Muscle of leg (tissue), 11 donors: ENCODE data around the gene SHANK3. TPM values are rescaled to one million over a fixed set of nuclear protein-coding genes. Genes with fewer than 3 reads are reported as not detected.

Experiments
- DNase-seq: peaks from one replicate; pipeline ENCODE4 v3.0.0; 2013
- H3K27ac ChIP-seq: one replicate; pipeline ENCODE4 v1.5.1; 2013; ENCODE audit warnings: mild to moderate bottlenecking, low read length, control low read depth
- H3K27me3 ChIP-seq: one replicate; pipeline ENCODE4 v1.6.1; 2013; ENCODE audit warnings: low read length; ENCODE audit not compliant: control insufficient read depth, insufficient read depth
- H3K36me3 ChIP-seq: one replicate; pipeline ENCODE4 v1.6.1; 2013; ENCODE audit warnings: low read length; ENCODE audit not compliant: control insufficient read depth, insufficient read depth
- H3K4me1 ChIP-seq: one replicate; pipeline ENCODE4 v1.6.1; 2013; ENCODE audit warnings: low read length; ENCODE audit not compliant: control insufficient read depth, insufficient read depth
- H3K4me3 ChIP-seq: one replicate; pipeline ENCODE4 v1.5.1; 2013; ENCODE audit warnings: low read length, control low read depth
- H3K9me3 ChIP-seq: replicated peaks from 2 replicates; pipeline ENCODE4 v1.6.1; 2013; ENCODE audit warnings: low read depth, low read length; ENCODE audit not compliant: control insufficient read depth
- WGBS: methylation state at CpG from one replicate; pipeline ENCODE4 v1.1.5; 2013; ENCODE audit warnings: missing lambda C conversion rate; ENCODE audit not compliant: insufficient coverage; 5-methylcytosine and 5-hydroxymethylcytosine counted together
- polyA plus RNA-seq, 8 donors: library from polyadenylated mRNA; unstranded; fragments of 120-200 nt; gene quantifications; one replicate each; pipeline versions ENCODE4 v1.2.1 to v1.2.3, GENCODE V29; 2013; ENCODE audit warnings: inconsistent platforms in 1 of 8, low replicate concordance in 1 of 8; ENCODE audit not compliant: insufficient read length in 8 of 8, insufficient read depth in 1 of 8
- total RNA-seq: library from RNA; stranded (reverse); fragments of 120-200 nt; gene quantifications from one replicate; pipeline ENCODE4 v1.2.4, GENCODE V29; 2013

SHANK3 gene
- total and polyA plus RNA-seq, 9 donors, result 4.3 to 25.1 (median 15.5) TPM

DNA sequence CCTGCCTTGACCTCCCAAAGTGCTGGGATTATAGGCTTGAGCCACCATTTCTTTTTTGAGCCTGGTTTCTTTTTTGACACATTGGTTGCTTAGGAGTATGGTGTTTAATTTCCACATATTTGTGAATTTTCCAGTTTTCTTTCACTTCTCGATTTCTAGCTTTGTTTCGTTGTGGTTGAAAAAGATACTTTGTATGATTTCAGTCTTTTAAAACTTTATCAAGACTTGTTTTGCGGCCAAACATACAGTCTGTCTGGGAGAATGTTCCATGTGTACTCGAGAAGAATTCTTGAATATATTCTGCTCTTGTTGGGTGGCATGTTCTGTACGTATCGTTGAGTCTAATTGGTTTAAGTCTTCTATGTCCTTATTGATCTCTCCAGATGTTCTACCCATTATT, 20.8 kb downstream of the SHANK3 start:
- no peak for DNase-seq
- Histone ChIP-seq H3K27ac (no peak overlapping the region), H3K36me3 (no peaks in the 10 kb centered on the region), H3K4me3 (no peak overlapping the region), H3K27me3 (peaks cover 8% of the 10 kb centered on the region), H3K4me1 (peaks cover 12% of the 10 kb centered on the region), H3K9me3 (no peaks in the 10 kb centered on the region)
- 60% methylated on average over 1 of the region's 6 CpGs for WGBS

DNA sequence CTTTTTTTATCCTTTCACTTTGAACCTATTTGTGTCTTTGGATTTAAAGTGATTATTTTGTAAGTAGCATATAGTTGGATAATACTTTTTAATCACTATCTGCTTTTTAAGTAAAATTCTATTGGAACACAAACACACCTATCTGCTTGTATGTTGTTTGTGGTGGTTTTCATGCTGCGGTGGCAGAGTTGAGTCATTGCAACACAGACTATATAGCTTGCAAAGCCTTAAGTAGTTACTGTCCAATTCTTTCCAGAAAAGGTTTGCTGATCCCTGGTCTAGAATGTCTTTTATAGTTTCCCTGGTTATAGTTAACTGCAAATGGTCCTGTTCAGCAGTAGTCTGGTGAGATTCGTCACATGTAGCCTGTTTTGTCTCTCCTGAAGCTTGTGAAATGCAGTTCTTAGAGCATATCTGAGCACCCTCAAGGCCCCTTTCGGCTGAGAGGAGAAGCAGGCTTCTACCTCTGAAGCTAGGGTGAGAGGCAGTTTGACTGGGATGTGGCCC, 21.5 kb downstream of the SHANK3 start:
- Histone ChIP-seq H3K4me1 (peaks cover 15% of the 10 kb centered on the region), H3K36me3 (no peaks in the 10 kb centered on the region), H3K27me3 (peaks cover 8% of the 10 kb centered on the region), H3K27ac (no peak overlapping the region), H3K4me3 (no peak overlapping the region), H3K9me3 (no peaks in the 10 kb centered on the region)
- DNase-seq, result no peak
- 81% methylated on average over 2 of the region's 3 CpGs for WGBS

DNA sequence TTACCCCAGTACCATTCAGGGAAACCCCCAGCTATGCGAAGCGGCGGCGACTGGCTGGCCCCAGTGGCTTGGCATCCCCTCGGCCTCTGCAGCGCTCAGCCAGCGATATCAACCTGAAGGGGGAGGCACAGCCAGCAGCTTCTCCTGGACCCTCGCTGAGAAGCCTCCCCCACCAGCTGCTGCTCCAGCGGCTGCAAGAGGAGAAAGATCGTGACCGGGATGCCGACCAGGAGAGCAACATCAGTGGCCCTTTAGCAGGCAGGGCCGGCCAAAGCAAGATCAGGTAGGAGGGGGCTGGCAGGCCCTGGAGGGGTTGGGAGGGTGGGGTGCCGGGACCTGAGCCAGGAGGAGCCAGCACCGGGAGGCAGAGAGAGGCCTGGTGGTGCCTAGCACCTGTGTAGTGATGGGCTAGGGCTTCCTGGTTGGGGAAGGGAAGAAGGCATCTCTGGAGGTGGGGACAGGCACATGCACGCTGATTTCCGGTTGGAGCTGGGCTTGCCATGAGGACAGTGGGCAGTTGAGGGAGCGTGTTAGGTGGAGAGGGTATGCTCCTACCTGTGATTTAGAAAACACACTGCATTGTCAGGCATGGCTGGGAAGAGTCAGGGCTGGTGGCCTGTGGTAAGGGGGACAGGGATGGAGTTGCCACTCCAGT, 22.3 kb downstream of the SHANK3 start:
- Histone ChIP-seq H3K4me1 (peaks cover 15% of the 10 kb centered on the region), H3K36me3 (no peaks in the 10 kb centered on the region), H3K27ac (no peak overlapping the region), H3K4me3 (no peak overlapping the region), H3K9me3 (no peaks in the 10 kb centered on the region), H3K27me3 (peaks cover 8% of the 10 kb centered on the region)
- no peak for DNase-seq
- 81% methylated on average over 10 of the region's 18 CpGs for WGBS

DNA sequence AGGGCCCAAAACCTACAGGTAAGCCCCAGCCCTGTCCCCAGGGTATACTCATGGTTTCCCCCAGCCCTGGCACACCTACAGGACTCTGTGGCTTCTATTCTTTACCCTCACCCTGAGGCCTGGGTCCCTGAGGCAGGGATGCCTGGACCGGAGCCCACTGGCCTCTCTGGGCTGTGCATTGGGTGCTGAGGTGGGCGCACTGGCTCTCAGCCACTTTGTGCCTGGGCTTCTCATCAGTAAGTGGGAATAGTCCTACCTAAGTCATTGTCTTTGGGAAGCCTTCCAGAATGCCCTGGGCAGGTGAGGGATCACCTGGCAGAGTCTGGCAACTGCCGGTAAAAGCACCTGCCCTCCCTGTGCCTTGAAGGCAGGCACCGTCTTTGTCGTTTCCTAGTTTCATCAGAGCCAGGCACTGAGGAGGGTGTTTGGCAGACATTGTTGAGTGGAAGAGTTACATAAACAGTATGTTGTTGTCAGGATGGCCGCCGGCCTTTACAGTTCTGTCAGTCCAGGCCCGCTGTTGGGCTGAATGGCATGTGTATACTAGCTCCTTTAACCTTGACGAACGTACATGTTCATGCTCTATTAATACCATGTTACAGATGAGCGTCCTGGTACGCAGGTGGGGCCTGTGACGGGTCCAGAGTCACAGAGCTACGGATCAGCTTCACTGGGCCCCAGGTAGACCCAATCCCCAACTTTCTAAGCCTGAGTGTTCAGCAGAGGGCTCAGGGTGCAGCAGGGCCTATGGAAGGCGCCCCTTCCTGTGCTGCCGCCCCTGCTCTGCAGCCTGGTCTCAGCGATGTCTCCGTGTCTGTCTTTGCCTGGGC, 23.0 kb downstream of the SHANK3 start:
- no peak overlapping the region for H3K4me3 ChIP-seq
- no peaks in the 10 kb centered on the region for H3K9me3 ChIP-seq
- H3K27ac ChIP-seq, result no peak overlapping the region
- no peak for DNase-seq
- H3K27me3 ChIP-seq, result peaks cover 8% of the 10 kb centered on the region
- peaks cover 15% of the 10 kb centered on the region for H3K4me1 ChIP-seq
- WGBS, result 84% methylated on average over 17 of the region's 18 CpGs
- no peaks in the 10 kb centered on the region for H3K36me3 ChIP-seq

DNA sequence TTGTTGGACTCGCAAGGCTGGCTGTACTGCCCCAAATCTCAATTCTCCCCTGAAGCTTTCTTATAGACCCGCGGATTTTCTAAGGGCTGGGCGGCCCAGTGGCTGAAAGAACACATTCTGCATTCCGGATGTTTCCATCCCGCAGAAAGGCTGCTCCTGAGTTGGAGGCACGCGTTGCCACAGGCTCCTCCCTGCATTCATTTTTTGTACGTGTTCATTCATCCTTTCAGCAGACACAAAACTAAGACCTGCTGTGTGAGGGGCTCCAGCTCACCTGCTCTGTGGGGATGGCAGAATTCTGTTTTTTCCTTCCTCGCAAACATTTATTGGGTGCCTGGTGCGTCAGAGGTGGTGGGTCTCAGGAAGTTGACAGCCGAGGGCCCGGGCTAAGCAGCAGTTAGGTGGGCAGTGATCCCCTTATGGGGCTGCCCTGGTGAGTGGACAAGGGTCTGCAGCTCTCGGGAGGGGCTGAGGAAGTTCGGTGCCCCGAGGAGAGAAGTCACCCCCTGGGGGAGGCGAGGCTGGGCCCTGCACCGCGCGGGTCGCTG, 23.7 kb downstream of the SHANK3 start:
- no peak for DNase-seq
- H3K9me3 ChIP-seq, result no peaks in the 10 kb centered on the region
- no peak overlapping the region for H3K4me3 ChIP-seq
- H3K4me1 ChIP-seq, result peaks cover 15% of the 10 kb centered on the region
- WGBS, result 44% methylated on average over 14 of the region's 21 CpGs
- H3K27me3 ChIP-seq, result peaks cover 8% of the 10 kb centered on the region
- H3K36me3 ChIP-seq, result peaks cover 3% of the 10 kb centered on the region
- no peak overlapping the region for H3K27ac ChIP-seq

DNA sequence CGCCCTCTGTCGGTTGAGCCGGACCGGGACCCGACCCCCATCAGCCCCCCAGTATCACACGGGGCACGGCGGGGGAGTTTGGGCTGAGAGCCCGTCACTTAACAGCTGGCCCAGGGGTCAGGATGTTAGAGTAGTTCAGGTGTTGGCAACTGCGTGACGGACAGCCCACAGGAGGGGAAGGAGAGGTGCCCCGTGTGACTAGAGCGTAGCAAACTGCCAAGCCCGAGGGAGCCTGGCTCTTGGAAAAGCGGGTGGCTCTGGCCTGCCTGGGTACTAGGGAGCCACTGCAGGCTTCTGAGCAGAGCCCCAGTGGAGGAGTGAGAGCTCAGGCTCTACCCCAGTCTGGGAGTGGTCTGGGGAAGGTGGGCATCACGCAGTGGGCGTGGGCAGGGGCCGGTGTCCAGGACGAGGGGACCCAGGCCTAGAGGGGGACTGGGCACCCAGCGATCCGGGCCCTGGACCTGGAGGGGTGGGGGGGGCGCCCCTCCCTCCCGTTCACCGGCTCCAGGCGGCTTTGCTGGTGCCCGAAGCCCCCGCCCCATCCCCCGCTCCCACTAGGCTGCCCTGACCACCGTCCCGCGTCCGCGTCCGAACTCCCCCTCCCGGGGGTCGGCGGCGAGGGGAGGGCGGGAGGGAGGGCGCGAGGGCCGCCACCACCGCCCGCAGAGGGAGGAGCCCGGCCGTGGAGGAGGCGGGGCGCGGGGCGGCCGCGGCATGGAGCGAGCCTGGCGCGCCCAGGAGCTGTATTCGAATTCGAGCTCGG, 24.4 kb downstream of the SHANK3 start:
- H3K27ac ChIP-seq, result no peak overlapping the region
- H3K4me3 ChIP-seq, result peak overlapping the region; percentile 29
- DNase-seq, result peak; percentile 60
- H3K36me3 ChIP-seq, result peaks cover 3% of the 10 kb centered on the region
- no peaks in the 10 kb centered on the region for H3K9me3 ChIP-seq
- WGBS, result 13% methylated on average over 14 of the region's 58 CpGs
- peaks cover 15% of the 10 kb centered on the region for H3K4me1 ChIP-seq
- peaks cover 8% of the 10 kb centered on the region for H3K27me3 ChIP-seq

DNA sequence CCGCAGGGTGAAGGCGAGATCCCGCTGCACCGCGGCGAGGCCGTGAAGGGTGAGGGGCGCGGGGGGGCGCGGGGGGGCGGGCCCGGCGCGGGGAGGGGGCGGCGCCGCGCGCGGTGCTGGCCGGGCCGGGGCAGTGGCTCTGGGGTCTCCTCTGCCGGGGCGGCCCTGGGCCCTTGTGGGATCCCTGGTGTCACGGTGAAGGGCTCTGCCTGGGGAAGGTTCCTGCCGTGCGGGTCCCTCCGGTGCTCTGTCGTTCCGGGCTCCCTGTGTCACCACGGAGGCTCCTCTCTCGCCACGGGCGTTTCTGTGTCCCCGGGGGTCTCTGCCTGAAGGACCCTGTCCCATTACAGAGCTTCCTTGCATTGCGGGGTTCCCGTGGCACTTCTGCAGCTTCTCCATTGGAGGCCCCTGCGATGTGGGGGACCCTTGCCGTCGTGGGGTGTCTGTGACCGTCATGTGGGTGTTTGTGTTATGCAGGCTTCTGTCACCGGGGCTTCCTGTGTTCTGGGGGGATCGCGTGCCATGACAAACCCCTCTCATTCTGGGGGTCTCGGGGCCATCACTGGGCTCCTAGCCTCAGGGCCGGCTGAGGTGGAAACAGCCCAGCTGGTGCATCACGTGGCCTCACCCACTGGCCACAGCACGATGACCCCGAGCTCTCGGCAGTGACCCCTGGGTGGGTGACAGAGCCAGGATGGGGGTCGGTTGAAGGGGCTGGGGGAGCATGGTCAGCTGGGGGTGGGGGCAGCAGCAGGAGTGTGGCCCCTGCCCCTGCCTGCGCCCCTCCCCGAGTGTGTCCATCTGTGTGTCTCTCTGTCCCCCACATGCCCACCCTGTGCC, 25.3 kb downstream of the SHANK3 start:
- Histone ChIP-seq H3K4me1 (peaks cover 15% of the 10 kb centered on the region), H3K36me3 (peaks cover 5% of the 10 kb centered on the region), H3K27ac (no peak overlapping the region), H3K4me3 (peak overlapping the region; percentile 36), H3K27me3 (peaks cover 8% of the 10 kb centered on the region), H3K9me3 (no peaks in the 10 kb centered on the region)
- 17% methylated on average over 45 of the region's 54 CpGs for WGBS
- DNase-seq, result no peak

DNA sequence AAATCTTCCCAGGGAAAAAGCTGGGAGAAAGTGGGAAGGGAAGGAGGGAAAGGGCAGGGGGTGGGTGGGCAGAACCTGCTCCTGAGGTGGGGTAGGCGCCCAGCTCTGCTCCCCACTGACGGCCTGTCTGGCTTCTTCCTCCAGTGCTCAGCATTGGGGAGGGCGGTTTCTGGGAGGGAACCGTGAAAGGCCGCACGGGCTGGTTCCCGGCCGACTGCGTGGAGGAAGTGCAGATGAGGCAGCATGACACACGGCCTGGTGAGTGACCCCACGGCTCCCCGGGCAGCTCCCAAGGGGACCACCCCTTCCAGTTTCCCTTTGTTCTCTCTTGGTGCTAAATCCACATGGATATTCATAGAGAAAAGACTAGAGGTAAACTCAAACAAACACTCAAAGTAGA, 25.9 kb downstream of the SHANK3 start:
- H3K27ac ChIP-seq, result no peak overlapping the region
- no peak for DNase-seq
- peaks cover 15% of the 10 kb centered on the region for H3K4me1 ChIP-seq
- H3K4me3 ChIP-seq, result no peak overlapping the region
- H3K9me3 ChIP-seq, result no peaks in the 10 kb centered on the region
- peaks cover 8% of the 10 kb centered on the region for H3K27me3 ChIP-seq
- WGBS, result no CpG with 5 or more reads among the region's 12 CpGs
- H3K36me3 ChIP-seq, result peaks cover 5% of the 10 kb centered on the region

DNA sequence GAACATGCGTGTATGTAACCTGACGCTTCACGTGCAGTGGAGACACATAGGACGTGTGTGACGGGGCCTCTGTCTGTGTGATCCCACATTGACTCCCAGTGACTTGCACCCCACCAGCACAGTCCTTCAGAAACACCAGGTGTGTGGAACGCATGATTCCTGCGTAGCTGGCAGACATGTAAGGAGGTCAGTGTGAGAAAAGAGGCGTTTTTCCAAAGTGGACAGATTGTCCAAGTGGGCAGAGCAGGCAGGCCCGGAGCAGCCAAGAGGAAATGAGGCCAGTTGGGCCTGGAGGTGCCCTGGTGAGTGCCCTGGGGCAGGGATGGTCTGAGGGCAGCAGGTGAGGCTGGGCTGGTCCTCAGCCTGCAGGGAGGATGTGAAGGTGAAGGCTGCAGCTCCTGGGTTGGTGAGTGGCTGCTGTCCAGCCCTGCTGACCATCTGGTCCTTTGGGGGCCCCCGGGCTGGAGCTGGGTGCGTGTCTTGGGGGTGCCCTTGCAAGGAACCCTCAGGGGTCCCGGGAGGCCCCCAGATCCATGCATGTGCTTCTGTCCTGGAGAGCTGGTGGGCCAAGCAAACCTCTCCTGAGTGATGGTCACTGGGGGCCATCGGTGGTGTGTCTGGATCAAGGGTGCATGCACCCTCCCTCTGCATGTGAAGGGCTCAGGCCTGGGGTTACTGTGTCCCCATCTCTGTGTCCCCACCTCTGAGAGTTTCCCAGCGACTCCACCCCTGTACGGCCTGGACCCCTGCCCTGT, 26.6 kb downstream of the SHANK3 start:
- Histone ChIP-seq H3K27me3 (peaks cover 8% of the 10 kb centered on the region), H3K4me1 (peaks cover 15% of the 10 kb centered on the region), H3K27ac (no peak overlapping the region), H3K36me3 (peaks cover 5% of the 10 kb centered on the region), H3K9me3 (no peaks in the 10 kb centered on the region), H3K4me3 (no peak overlapping the region)
- no peak for DNase-seq
- WGBS, result 78% methylated on average over 15 of the region's 15 CpGs
